Ovary (tissue), 3 donors: ENCODE data around the gene EHBP1.

Experiments
- EP300 ChIP-seq: sonication (generic); formaldehyde crosslinking; IDR thresholded peaks from one replicate; pipeline ENCODE4 v1.6.1; 2017; ENCODE audit warnings: antibody characterized with exemption
- POLR2A ChIP-seq: fragments of 450-650 bp; IDR thresholded peaks from one replicate; pipeline ENCODE4 v1.6.1; 2017; ENCODE audit warnings: antibody characterized with exemption, mild to moderate bottlenecking, moderate library complexity
- TF ChIP-seq, protein P1 (sequence below), 3 donors: fragments of 450-650 bp in 2 of 3; fragments of 200-600 bp in 1 of 3; IDR thresholded peaks; one replicate each; pipeline versions ENCODE4 v1.5.1 to v1.8.0; 2016 to 2022; ENCODE audit warnings: antibody characterized with exemption in 3 of 3, mild to moderate bottlenecking in 1 of 3
- donor health status: DM: no; HTN: no; CAD: no.

DNA sequence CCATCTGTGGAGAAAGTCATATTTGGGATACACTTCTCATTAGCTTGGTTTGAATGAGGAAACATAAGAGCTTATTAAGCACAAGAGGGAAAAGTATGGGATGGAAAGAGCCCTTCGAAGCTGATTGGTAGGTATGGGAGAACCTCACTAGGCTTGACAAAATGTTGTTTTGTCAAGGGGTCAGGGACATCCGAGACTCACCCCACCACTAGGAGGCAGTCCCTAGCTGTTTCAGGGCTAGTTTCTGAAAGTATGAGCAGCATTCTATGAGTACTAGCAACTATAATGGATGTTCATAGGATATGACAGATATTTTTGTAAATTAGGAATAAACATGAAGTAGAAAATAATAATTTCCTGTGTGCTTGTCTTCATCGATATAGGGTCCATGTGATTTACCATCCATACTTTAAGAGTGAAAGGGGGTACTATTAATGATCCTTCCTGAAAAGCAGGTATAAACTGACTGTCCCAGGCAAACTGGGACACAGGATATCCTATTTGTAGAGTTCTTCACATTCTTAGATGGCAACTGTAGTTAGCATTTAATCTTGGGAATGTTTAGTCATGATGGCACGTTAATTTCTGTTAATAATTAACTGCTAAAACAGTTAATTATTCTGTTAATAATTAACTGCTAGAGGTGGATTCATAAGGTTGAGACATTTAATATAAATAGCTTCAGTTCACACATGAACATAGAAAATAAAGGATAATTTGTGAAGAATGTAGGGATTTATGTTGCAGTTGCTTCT is 373.5 kb downstream of the EHBP1 start:
- TF ChIP-seq, protein P1, sequence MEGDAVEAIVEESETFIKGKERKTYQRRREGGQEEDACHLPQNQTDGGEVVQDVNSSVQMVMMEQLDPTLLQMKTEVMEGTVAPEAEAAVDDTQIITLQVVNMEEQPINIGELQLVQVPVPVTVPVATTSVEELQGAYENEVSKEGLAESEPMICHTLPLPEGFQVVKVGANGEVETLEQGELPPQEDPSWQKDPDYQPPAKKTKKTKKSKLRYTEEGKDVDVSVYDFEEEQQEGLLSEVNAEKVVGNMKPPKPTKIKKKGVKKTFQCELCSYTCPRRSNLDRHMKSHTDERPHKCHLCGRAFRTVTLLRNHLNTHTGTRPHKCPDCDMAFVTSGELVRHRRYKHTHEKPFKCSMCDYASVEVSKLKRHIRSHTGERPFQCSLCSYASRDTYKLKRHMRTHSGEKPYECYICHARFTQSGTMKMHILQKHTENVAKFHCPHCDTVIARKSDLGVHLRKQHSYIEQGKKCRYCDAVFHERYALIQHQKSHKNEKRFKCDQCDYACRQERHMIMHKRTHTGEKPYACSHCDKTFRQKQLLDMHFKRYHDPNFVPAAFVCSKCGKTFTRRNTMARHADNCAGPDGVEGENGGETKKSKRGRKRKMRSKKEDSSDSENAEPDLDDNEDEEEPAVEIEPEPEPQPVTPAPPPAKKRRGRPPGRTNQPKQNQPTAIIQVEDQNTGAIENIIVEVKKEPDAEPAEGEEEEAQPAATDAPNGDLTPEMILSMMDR (IDR thresholded peaks at IDR 0.05): no peak
- TF ChIP-seq POLR2A: no peak
- TF ChIP-seq EP300: no peak
